HL-60/S4 treated with retinoic acid at 250 ng/mL for 4 days and 3 days (cell line): Measurements from ENCODE around the gene LDLRAD1.
"Not testable (repeated sequence)": the region's sequence is repeated elsewhere in the genome, so short reads cannot be mapped to it uniquely, and the experiment has no call there.

Experiments
- in situ Hi-C: fragments of 300-500 bp; cut with MboI; formaldehyde crosslinking; loops from 2 replicates; pipeline ENCODE4 v1.7.0; 2022; ENCODE audit warnings: low sequenced_read_pairs

The LDLRAD1 gene

DNA sequence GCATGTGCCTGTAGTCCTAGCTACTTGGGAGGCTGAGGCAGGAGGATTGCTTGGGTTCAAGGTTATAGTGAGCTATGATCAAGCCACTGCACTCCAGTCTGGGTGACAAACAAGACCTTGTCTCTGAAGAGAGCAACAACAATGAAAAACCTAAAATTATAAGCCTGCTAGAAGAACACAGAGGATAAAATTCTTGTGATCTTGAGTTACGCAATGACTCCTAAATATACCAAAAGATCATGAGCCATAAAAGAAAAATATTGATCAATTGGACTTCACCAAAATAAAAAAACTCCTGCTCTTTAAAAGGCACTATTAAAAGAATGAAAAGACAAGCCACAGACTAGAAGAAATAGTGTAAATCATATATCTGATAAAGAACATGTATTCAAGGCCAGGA, 22.3 kb downstream of the LDLRAD1 start:
- in situ Hi-C loops, result no loop called here

DNA sequence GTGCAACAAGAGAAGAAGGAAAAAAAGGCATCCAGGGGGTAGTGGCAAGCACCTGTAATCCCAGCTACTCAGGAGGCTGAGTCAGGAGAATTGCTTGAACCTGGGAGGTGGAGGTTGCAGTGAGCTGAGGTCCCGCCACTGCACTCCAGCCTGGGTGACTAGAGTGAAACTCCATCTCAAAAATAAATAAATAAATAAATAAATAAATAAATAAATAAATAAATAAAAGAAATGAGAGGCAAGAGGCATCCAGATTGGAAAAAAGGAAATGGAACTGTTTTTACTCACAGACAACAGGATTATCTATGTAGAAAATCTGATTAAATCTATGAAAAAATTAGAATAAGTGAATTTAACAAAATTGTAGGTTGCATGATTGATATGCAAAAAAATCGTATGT, 23.5 kb downstream of the LDLRAD1 start:
- in situ Hi-C loops, result not testable (repeated sequence)

DNA sequence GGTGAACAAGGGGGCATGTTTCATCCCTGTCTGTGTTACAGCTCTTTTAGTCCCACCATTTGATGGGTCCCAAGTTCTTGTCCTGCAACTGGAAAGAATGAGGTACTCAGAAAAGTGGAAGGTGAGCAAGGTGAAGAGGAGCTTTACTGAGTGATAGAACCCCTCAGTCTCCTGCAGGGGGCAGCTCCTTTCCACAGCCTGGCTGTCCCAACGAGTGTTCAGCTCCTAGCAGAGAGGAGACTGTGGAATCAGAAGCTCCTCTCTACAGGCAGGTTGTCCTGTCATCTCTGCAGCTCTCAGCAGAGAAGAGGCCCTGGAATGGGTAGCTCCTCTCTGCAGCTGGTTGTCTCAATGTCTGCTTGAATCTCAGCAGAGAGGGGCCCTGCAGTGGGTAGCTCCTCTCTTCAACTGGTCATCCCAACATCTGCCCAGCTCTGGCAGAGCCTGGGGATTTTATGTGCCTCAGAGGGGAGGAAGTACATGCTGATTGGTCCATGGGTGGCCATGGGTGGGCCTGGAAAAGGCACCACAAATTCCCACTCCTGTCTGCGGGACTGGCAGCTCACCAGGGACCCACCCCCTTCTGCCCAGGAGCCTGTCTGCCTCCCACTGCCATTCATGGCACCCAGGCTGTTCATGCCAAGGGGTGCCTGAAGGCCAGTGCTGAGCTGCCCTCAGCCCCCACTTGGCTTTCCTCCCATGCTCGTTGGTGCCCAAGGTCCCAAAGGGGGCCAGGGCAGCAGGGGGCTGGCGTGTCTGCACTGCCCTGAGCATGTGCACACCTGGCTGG, 25.7 kb downstream of the LDLRAD1 start:
- in situ Hi-C loops, result no loop called here

DNA sequence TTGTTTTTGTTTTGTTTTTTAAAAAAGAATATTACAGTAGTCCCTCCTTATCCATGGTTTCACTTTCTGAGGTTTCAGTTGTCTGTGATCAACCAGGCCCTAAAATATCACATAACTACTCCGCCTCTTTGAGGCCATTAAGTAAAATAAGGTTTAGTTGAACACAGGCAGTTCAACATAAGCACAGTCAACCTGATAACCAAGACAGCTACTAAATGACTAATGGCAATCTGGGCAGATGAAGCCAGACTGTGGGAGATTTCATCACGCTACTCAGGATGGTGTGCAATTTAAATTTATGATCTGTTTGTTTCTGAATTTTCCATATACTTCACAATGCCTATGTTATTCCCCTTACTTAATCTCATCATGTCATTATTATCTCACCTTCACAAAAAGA, 30.1 kb downstream of the LDLRAD1 start:
- in situ Hi-C loops, result no loop called here

DNA sequence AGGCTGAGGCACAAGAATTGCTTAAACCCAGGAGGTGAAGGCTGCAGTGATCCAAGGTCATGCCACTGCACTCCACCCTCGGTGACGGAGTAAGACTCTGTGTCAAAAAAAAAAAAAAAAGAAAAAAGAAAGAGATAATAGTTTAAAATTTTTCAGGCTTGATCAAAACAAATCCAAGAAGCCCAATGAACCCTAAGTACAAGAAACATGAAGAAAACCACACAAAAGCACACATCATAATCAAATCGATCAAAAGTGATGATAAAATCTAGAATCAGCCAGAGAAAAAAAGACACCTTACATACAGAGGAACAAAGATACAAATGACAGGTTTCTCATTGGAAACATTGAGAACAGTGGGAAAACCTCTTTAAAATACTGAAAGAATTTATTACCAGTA, 31.5 kb downstream of the LDLRAD1 start:
- in situ Hi-C loops, result no loop called here

DNA sequence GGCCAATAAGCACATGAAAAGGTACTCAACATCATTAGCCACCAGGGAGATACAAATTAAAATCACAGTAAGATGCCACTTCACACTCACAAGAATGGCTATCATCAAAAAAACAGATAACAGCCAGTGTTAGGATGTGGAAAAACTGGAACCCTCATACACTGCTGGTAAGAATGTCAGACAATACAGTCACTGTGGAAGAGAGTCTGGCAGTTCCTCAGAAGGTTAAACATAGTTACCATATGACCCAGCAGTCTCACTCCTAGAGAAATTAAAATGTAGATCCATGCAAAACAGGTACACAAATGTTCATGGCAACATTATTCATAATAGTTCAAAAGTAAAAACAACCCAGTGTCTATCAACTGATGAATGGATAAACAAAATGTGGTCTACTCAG, 33.3 kb downstream of the LDLRAD1 start:
- in situ Hi-C loops, result no loop called here

DNA sequence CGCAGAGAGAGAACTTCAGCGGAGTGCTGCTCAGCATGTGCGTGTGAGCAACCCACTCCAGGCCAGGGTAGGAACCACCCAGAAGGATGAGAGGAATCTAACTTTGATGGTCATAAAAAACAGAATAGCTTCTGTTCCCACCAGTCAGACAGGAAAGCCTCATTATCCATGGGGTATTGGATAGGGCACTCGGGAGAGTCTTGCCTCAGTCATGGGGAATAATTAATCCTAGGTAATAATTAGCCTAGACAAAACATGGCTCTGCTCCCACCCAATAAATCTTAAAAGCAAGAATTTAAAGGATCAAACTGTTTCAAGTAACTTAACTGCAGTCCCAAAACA, 35.3 kb downstream of the LDLRAD1 start:
- in situ Hi-C loops, result no loop called here

DNA sequence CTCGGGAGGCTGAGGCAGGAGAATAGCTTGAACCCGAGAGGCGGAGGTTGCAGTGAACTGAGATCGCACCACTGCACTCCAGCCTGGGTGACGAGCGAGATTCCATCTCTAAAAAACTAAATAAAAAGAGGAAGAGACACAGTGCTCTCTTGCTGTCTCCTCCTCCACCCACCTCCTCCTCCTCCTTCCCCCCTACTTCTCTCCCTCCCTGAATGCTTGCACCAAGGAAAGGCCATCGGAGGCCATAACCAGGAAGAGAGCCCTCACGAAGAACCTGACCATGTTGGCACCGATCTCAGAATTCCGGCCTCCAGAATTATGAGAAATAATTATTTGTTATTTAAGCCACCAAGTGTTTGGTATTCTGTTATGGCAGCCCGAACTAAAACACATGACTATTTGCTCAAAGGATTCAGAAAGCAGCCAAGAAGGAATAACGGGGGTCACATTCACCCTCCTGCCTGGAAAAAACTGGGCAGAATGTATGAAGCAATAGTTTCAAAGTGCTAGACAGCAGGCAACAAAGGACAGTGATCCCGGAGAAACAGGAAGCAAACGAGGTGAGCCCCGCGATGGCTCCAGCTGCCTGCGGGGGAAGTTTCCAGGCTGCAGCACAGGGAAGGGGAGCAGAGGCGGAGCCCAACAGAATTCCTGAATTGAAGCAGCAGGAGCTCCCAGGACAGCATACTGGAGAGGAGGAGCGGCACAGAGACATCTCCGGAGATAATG, 35.8 kb downstream of the LDLRAD1 start:
- in situ Hi-C loops, result no loop called here

DNA sequence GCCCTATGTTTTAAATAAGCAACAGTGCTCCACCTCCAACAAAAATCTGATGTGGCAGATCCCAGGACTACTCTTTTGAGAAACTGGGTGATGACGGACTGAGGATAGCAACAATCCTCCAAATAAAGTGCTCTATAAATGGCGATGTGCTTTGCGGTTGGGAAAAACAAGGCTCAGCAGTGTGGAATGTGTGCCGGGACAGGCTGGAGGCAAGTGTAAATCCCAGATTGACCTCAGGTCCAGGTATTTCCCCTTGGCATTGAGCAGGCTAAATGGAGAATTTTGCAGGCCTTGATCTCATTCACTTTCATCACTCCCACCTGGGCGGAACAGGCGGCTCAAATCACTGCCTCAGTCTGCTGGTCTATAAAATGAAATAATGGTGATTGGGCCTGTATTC, 36.8 kb downstream of the LDLRAD1 start:
- in situ Hi-C loops, result no loop called here

DNA sequence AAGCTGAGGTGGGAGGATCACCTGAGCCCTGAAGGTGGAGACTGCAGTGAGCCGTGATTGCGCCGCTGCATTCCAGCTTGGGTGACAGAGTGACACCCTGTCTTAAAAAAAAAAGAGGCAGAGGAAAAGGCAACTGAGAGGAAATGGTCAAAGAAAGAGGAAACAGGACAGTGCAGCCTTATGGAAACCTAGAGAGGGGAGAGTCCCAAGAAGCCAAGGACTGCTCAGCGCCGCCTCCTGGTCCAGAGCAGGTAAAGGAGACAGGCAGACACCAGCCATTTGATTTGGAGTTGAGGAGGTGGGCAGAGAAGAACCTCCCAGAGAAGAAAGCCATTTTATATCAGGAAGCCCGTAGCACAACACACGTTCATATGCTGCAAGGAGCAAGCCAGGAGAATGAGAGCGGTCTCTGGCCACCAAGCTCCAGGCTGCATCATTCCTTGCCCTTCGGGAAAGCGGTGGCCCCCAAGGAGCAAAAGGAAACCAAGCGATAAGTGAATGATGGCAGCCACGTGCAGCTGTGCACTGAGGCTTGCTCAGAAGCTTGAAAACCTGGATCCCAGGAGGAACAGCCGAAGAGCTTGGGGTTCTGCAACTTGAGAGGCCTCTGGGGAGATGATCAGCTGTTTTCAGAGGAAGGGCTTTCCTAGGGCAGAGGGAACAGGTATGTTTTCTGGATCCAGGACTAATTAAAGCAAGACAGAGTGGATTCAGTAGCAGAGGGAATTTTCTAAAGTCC, 38.1 kb downstream of the LDLRAD1 start:
- in situ Hi-C loops, result no loop called here

DNA sequence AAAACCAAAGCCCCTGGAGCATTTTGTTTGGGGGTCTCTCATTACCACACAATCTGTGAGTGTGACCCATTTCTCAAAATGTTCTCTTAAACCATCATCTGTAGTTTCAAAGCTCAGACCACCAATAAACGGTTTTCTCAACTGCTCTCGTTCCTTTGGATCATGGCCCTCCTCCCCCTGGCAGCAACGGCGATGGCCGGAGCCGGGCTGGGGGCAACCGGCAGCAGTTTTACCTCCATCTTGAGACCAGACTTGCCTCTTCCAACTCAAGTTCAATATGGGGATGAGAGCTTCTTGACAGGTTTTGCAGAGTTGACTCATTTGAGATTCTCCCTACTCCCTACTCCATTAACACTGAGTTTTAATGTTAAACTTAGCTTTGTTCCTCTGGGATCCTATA, 42.1 kb downstream of the LDLRAD1 start:
- in situ Hi-C loops, result no loop called here

DNA sequence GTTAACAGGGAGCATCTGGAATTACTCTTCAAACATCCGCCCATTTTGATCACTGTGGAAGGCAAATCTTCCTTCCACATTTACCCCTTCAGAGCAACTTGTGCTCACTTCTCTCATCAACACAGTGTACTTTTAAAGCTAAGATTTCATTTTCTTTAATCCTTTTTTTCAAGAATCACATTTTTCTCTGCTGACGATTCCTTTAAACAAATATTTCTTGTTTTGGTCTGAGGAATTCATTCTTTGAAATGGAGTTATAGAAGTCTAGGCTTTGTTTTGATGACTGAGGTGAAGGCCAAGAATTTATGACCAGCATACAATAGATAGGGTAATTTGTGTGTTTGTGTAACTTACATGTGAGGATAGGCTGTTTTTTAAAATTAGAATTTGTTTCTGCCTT, 46.3 kb downstream of the LDLRAD1 start:
- in situ Hi-C loops, result no loop called here

DNA sequence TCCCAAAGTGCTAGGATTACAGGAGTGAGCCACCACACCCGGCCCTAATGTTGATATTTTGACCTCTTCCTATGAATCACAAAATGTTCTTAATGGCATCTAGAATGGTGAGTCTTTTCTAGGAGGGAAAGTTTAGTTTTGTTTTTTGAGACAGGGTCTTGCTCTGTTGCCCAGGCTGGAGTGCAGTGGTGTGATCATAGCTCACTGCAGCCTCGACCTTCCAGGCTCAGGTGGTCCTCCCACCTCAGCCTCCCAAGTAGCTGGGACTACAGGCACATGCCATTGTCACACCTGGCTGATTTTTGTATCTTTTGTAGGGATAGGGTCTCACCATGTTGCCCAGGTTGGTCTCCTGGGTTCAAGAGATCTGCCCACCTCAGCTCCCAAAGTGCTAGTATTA, 48.7 kb downstream of the LDLRAD1 start:
- in situ Hi-C loops, result loop anchor here (10.0 kb wide), 1 partner anchor 105 kb away; no protein-coding TSS in a partner anchor

DNA sequence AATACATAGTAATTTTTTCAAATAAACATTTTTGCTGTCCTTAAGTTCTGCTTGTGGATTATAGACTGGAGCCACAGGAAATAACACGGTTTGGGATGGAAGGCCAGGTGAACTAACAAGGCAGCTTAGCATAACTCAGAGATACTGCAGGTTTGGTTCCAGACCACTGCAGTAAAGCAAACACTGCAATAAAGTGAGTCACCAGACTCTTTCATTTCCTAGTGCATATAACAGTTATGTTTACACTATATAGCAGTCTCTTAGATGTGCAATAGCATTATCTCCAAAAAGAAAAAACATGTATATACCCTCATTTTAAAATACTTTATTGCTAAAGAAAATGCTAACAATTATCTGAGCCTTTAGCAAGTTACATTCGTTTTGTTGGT, 49.9 kb downstream of the LDLRAD1 start:
- in situ Hi-C loops, result loop anchor here (10.0 kb wide), 1 partner anchor 103 kb away; no protein-coding TSS in a partner anchor

DNA sequence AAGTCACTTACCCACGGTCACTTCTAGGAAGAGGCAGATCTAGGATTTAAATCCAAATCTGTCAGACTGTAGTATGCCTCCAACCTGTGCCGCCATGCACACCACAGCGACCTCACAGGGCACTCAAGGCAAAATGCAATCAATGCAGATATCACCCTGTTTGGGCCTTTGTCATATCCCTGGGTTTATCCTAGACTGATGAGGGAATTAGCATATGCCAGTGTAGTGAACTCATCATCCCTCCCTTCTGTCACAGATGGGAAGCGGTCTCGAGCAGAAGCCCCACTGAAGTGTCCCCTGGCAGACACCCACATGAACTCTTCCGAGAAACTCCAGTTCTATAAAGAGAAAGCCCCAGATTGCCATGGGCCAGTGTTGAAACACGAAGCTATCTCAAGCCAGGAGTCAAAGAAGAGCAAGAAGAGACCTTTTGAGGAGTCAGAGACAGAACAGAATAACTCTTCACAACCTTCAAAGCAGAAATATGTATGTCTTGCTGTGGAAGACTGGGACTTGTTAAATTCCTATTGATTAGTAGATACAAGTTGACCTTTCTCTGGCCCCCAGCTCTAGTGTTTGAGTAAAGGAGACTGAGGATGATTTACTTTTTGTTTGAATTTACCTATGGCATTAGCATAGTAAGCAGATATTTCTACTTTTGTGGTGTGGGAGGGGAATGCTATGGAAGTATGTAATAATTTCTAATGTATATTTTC, 50.4 kb downstream of the LDLRAD1 start:
- in situ Hi-C loops, result loop anchor here (10.0 kb wide), 1 partner anchor 103 kb away; no protein-coding TSS in a partner anchor

DNA sequence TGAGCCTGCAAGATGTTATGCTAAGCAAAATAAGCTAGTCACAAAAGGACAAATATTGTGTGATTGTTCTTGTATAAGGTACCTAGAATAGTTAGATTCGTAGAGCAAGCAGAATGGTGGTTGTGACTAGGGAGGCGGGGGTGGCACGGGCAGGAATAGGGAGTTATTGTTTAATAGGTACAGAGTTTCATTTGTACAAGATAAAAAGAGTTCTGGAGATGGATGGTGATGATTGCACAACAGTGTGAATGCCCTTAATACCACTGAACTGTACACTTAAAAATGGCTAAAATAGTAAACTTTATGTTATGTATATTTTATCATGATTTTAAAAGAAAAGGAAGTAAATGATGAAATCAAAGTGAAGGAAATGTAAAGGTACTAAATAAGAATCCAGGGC, 51.2 kb downstream of the LDLRAD1 start:
- in situ Hi-C loops, result loop anchor here (10.0 kb wide), 1 partner anchor 102 kb away; no protein-coding TSS in a partner anchor

DNA sequence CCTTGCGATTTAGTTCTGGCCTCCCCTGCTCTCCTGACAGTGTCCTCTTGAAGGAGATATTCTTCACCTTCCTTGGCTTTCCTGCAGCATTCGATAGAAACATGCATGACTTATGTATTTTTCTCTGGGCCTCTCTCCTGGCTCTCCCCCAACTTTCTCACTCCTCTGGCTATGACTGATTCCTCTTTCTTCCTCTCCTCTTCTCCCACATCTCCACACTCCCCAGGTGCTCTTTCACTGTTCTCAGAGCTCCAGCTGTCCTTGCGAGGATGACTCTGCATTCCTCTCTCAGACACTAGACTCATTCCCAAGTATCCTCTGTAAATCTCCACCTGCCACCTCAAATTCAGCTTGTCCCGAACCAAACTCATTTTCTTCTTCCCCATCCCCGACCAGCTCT, 53.9 kb downstream of the LDLRAD1 start:
- in situ Hi-C loops, result loop anchor here (10.0 kb wide), 1 partner anchor 99 kb away; no protein-coding TSS in a partner anchor

DNA sequence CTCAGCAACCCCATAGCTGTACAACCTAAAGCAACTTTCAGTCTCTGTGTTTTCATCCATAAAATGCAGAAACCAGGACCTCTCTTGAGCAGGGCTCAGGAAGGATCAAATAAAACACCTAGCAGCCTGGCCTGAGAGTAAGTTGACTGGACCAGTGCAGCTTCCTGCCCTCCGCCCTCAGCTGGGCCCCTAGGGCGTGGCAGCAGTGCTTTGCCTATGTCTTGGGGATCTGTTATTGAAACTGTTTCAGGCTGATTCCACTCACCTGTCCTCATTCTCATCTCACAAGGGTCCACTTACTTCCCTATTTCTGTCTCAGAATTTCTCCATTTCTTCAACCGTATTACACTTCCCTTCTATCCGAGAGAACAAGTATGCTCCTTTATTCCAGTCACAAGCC, 54.5 kb downstream of the LDLRAD1 start:
- in situ Hi-C loops, result loop anchor here (10.0 kb wide), 1 partner anchor 99 kb away; no protein-coding TSS in a partner anchor

DNA sequence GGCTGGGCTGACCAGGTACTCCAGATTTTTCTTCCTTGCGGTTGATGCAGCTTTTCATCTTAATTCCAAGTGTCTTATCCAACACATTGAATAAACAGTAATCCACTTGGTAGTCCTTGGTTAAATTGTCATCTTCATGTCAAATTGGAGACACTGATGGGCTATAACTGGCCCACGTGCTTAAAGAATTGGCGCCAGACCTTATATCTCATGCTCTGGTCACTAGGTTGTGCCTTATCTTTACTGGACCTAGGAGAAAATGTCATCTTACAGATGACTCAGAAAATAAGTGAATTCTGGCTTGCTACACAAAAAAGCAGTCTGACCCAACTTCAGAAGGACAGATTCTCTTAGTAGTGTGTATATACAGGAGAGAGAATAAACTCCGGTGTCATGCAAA, 55.6 kb downstream of the LDLRAD1 start:
- in situ Hi-C loops, result loop anchor here (10.0 kb wide), 1 partner anchor 98 kb away; no protein-coding TSS in a partner anchor

DNA sequence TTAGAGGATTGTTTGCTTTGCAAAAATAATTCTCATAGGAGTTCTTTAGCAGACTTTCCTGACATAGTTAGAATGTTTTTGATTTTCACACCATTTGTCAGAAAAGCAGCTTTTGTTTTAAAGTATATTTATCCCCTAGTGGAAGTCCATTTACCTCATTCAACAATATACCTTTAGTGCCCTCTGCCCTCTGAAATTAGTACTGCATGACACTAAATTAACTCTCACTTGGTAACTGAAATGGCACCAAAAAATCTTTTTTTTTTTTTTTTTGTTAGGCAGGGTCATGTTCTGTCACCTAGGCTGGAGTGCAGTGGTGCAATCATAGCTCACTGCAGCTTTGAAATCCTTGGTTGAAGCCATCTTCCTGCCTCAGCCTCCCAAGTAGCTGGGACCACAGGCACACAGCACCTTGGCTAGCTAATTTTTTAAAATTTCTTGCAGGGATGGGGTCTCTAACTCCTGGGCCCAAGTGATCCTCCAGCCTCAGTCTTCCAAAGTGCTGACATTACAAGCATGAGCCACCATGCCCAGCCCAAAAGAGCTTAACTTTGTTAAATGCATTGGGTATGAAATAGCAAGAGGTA, 58.2 kb downstream of the LDLRAD1 start:
- in situ Hi-C loops, result loop anchor here (10.0 kb wide), 1 partner anchor 95 kb away; no protein-coding TSS in a partner anchor
